Epithelial cell of proximal tubule (primary cell): ENCODE results near the gene SORCS2. TPM values are rescaled to one million over a fixed set of nuclear protein-coding genes. Genes with fewer than 3 reads are reported as not detected.

Experiments used
- DNase-seq: peaks from one replicate; pipeline ENCODE4 v3.0.0-alpha.2; 2011; ENCODE audit warnings: low read depth
- H3K4me3 ChIP-seq: 2 replicates; pipeline ENCODE4 v1.5.1; 2011; ENCODE audit warnings: low read depth, mild to moderate bottlenecking, low read length
- total RNA-seq: library from RNA; depleted of rRNA; stranded (reverse); fragments of >200 nt; gene quantifications from 2 replicates; pipeline ENCODE4 v1.2.3, GENCODE V29; 2015
- TF ChIP-seq, protein P1 (sequence below): conservative IDR thresholded peaks from 2 replicates; pipeline ENCODE4 v1.5.1; 2012; ENCODE audit warnings: low read depth, mild to moderate bottlenecking, low read length

The SORCS2 gene
- total RNA-seq, 1 donor from 2014 or later: 0.29 TPM

DNA sequence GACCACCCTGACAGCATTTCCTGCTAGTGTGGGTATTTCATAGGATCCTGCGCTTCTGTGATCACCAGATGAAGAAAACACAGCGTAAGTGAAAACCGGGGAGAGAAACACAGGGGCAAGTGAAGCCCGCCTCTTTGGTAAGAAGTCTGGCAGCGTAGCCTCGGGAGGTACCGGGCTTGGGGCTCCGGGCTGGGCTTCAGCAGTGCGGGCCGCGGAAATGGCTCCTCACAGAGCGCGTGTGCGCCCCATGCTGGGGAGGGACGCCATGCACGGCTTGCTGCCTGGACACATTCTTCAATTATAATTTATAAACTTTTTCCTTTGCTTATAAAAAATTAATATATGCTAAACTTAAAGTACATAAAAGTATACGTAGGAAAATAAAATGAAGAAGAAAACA lies 595.9 kb downstream of the SORCS2 start:
- DNase-seq: no peak
- TF ChIP-seq, protein P1, sequence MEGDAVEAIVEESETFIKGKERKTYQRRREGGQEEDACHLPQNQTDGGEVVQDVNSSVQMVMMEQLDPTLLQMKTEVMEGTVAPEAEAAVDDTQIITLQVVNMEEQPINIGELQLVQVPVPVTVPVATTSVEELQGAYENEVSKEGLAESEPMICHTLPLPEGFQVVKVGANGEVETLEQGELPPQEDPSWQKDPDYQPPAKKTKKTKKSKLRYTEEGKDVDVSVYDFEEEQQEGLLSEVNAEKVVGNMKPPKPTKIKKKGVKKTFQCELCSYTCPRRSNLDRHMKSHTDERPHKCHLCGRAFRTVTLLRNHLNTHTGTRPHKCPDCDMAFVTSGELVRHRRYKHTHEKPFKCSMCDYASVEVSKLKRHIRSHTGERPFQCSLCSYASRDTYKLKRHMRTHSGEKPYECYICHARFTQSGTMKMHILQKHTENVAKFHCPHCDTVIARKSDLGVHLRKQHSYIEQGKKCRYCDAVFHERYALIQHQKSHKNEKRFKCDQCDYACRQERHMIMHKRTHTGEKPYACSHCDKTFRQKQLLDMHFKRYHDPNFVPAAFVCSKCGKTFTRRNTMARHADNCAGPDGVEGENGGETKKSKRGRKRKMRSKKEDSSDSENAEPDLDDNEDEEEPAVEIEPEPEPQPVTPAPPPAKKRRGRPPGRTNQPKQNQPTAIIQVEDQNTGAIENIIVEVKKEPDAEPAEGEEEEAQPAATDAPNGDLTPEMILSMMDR: no peak
- no peak overlapping the region for H3K4me3 ChIP-seq

DNA sequence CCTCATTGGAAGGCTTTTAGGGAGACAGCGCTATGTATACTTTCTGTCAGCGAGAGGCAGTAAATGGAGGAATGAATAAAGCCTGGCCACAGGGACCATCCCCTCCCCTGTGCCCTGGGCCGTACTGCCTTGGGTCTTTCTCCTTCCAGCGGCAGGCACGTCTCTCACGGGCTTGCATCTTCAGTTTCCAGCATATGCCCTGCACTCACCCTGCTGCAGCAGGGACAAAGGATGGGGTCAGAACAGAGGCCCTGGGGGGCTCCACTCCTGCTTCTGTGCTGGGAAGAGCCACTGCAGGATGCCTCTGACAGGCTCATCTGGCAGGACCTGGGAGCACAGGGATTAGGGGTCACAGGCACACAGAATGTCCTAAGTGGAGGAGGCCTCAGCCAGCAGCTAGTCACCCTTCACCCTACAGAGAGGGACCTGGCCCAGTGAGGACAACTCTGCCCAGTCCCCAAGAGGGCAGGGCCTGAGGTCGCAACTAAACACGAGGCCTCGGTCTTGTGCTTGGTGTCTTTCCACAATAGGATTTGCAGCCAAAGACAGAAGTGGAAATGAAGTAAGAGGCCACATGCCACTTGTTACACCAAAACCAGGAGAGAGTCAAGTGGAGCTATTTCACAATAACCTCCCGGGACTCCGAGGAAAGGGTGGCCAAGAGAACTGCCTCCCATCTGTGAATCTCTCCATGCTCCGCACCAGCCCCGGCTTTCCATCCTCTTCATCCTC lies 596.5 kb downstream of the SORCS2 start:
- TF ChIP-seq, protein P1: no peak
- DNase-seq: no peak
- no peak overlapping the region for H3K4me3 ChIP-seq

DNA sequence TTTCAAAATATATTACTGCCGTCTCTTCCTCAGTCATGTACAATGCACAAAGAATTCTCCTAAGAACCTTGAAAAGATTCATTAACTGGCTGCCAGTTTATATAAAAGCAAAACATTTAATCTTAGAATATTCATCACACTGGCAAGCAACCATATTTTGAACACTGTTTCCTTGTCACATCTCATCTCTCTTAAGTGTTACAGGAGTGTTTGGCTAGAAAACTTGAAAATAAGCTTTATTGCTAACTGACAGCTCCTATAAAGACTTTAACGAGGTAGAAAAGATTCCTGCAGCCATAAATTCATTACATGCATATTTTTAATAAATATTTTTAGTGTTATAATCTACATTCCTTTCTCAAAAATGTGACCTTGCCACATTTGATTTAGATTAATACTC lies 597.7 kb downstream of the SORCS2 start:
- TF ChIP-seq, protein P1: no peak
- no peak for DNase-seq
- H3K4me3 ChIP-seq: no peak overlapping the region

DNA sequence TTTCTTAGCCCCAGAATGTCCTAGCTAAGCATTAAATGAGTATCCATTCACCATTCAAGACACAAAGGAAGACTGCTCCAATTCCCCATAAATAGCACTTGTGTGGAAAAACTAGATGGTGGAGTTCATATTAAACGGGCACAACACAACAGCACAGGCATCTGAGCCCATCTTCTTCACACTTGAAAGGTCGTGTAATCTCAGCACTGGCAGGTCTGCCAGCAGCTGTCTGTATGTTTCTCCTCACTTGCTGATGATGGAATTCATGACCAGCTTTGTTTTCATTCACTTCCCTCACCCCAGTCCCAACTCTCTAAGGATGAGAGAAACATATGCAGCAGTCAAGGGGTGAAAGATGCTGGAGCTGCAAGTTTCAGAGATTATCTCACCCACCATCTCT lies 598.7 kb downstream of the SORCS2 start:
- no peak for DNase-seq
- TF ChIP-seq, protein P1: no peak
- H3K4me3 ChIP-seq: no peak overlapping the region

Other genes with a start within 250 kb of the SORCS2 start
- gene TADA2B, start 149.2 kb upstream of the SORCS2 start, total RNA-seq: 15.2 and 16.9 TPM in 2 replicates
- gene GRPEL1, start 124.5 kb upstream of the SORCS2 start, total RNA-seq: 45.8 and 52.7 TPM in 2 replicates
- gene PSAPL1, start 242.4 kb downstream of the SORCS2 start, total RNA-seq: 0.07 TPM in 1 of 2 replicates, not detected in the other